MCF 10A (cell line): ENCODE results near the gene ZNF154. TPM values are rescaled to one million over a fixed set of nuclear protein-coding genes. Genes with fewer than 3 reads are reported as not detected.
A peak's percentile ranks its signal among the peaks of the same experiment; 100 is the strongest.
"Not testable (repeated sequence)": the region's sequence is repeated elsewhere in the genome, so short reads cannot be mapped to it uniquely, and the experiment has no call there.

Experiments
- BruUV-seq: library from RNA; stranded (reverse); fragments of 400-500 nt; replicated peaks from 2 replicates; lab custom pipeline; 2021; lab: Mats Ljungman, UMichigan
- CTCF ChIA-PET: fragments of 300-600 bp; sonication (Branson Sonifier 250); formaldehyde crosslinking; extraction: SDS; loops from one replicate; lab custom pipeline; 2021; ENCODE audit warnings: antibody characterized with exemption, inconsistent platforms; lab: Yijun Ruan, JAX
- POLR2A ChIA-PET: fragments of 300-600, 350-650 bp; sonication (Branson Sonifier 250); formaldehyde crosslinking; extraction: SDS; loops from one replicate; lab custom pipeline; 2020; ENCODE audit warnings: antibody characterized with exemption, inconsistent platforms; lab: Yijun Ruan, JAX
- DNase-seq: peaks from one replicate; pipeline ENCODE4 v3.0.0-alpha.2; 2018; ENCODE audit not compliant: unreplicated experiment
- H3K27ac Mint-ChIP-seq: one replicate; pipeline ENCODE4 v1.8.0; 2022; ENCODE audit warnings: mild to moderate bottlenecking, low read depth, mixed read lengths; ENCODE audit not compliant: unreplicated experiment
- H3K27me3 Mint-ChIP-seq: one replicate; pipeline ENCODE4 v1.8.0; 2022; ENCODE audit warnings: mixed read lengths; ENCODE audit not compliant: insufficient read depth, unreplicated experiment
- H3K36me3 Mint-ChIP-seq: one replicate; pipeline ENCODE4 v1.8.0; 2022; ENCODE audit warnings: mild to moderate bottlenecking, moderate library complexity, mixed read lengths; ENCODE audit not compliant: insufficient read depth, unreplicated experiment
- H3K4me1 Mint-ChIP-seq: one replicate; pipeline ENCODE4 v1.8.0; 2022; ENCODE audit warnings: mixed read lengths; ENCODE audit not compliant: insufficient read depth, unreplicated experiment
- H3K4me3 Mint-ChIP-seq: one replicate; pipeline ENCODE4 v1.8.0; 2022; ENCODE audit warnings: mild to moderate bottlenecking, moderate library complexity, mixed read lengths; ENCODE audit not compliant: unreplicated experiment
- H3K9me3 Mint-ChIP-seq: one replicate; pipeline ENCODE4 v1.8.0; 2022; ENCODE audit warnings: mixed read lengths; ENCODE audit not compliant: unreplicated experiment
- intact Hi-C: fragments of 100-400 bp; cut with micrococcal nuclease; formaldehyde crosslinking; loops from 2 replicates; pipeline ENCODE4 v1.14.1; 2022
- total RNA-seq: library from RNA; stranded (reverse); gene quantifications from 2 replicates; pipeline ENCODE4 v1.2.3, GENCODE V29; 2022
- TF ChIP-seq, protein P1 (sequence below): fragments of 200-600 bp; IDR thresholded peaks from one replicate; pipeline ENCODE4 v1.8.0; 2022; ENCODE audit warnings: antibody characterized with exemption, mild to moderate bottlenecking; ENCODE audit not compliant: unreplicated experiment

ZNF154 gene
- total RNA-seq, 1 experiment from 2014 or later: not detected

GRCh38 chr19:57746580-57747471 is 37.8 kb upstream of the ZNF154 start, which contains the start of gene ZNF776:
TSS of gene ZNF776 (plus strand) at chr19:57746815. CDS start at chr19:57747059, 244 bp downstream.
- intact Hi-C loops: loop anchor here (1.0 kb wide), 1 partner anchor 72 kb away; no protein-coding TSS in a partner anchor
- Mint-ChIP-seq H3K27me3 (no peaks in the 10 kb centered on the region), H3K27ac (peak within 1 kb of the TSS; percentile 99), H3K4me1 (peaks cover 11% of the 10 kb centered on the region), H3K4me3 (peak within 1 kb of the TSS; percentile 99), H3K36me3 (peaks cover 40% of the 10 kb centered on the region), H3K9me3 (peaks cover 20% of the 10 kb centered on the region)
- TF ChIP-seq, protein P1, sequence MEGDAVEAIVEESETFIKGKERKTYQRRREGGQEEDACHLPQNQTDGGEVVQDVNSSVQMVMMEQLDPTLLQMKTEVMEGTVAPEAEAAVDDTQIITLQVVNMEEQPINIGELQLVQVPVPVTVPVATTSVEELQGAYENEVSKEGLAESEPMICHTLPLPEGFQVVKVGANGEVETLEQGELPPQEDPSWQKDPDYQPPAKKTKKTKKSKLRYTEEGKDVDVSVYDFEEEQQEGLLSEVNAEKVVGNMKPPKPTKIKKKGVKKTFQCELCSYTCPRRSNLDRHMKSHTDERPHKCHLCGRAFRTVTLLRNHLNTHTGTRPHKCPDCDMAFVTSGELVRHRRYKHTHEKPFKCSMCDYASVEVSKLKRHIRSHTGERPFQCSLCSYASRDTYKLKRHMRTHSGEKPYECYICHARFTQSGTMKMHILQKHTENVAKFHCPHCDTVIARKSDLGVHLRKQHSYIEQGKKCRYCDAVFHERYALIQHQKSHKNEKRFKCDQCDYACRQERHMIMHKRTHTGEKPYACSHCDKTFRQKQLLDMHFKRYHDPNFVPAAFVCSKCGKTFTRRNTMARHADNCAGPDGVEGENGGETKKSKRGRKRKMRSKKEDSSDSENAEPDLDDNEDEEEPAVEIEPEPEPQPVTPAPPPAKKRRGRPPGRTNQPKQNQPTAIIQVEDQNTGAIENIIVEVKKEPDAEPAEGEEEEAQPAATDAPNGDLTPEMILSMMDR: no peak
- BruUV-seq: TSS peak; percentile 58
- ChIA-PET POLR2A (interaction anchor here (0.6 to 2.7 kb wide), 19 partner anchors 9 to 380 kb away, joined by 3 to 18 read pairs (median 4); partner anchors contain the start of genes ZNF134, ZNF551, ZNF552 and ZNF586), CTCF (interaction anchor here (0.6 to 0.7 kb wide), 3 partner anchors 22 to 119 kb away, joined by 3 to 4 read pairs (median 3); partner anchors contain the start of gene ZNF586)
- peak; percentile 95 for DNase-seq

DNA sequence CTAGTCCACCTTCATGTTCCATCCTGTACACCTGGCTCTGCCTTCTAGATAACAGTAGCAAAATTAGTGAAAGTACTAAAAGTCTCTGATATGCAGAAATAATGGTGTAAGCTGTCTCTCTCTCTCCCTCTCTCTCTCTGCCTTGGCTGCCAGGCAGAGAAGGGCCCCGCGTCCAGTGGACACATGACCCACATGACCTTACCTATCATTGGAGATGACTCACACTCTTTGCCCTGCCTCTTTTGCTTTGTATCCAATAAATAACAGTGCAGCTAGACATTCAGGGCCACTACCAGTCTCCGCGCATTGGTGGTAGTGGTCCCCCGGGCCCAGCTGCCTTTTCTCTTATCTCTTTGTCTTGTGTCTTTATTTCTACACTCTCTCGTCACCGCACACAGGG is 29.8 kb upstream of the ZNF154 start:
- H3K36me3 Mint-ChIP-seq, H3K4me3 Mint-ChIP-seq, H3K27ac Mint-ChIP-seq, POLR2A ChIA-PET, intact Hi-C loops, BruUV-seq, H3K27me3 Mint-ChIP-seq, H3K4me1 Mint-ChIP-seq, DNase-seq: not testable (repeated sequence)
- peaks cover 10% of the 10 kb centered on the region for H3K9me3 Mint-ChIP-seq
- CTCF ChIA-PET: interaction anchor here (1.1 kb wide), 1 partner anchor 11 kb away, joined by 3 read pairs; the partner anchor contains the start of gene ZNF671

DNA sequence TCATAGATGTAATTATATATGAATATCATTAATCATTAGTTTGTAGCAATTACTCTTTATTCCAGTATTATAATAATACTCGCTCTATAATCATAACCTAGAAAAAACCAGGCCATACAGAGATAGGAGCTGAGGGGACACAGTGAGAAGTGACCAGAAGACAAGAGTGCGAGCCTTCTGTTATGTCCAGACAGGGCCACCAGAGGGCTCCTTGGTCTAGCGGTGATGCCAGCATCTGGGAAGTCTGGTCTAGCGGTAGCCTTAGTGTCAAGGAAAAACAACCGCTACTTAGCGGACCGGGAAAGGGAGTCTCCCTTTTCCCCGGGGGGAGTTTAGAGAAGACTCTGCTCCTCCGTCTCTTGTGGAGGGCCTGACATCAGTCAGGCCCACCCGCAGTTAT is 29.3 kb upstream of the ZNF154 start:
- H3K4me3 Mint-ChIP-seq, H3K36me3 Mint-ChIP-seq, DNase-seq, H3K4me1 Mint-ChIP-seq, H3K27ac Mint-ChIP-seq, BruUV-seq, intact Hi-C loops, H3K27me3 Mint-ChIP-seq: not testable (repeated sequence)
- peaks cover 10% of the 10 kb centered on the region for H3K9me3 Mint-ChIP-seq
- ChIA-PET POLR2A (interaction anchor here (1.4 kb wide), 1 partner anchor 31 kb away, joined by 3 read pairs; the partner anchor contains the start of gene ZNF586), CTCF (interaction anchor here (1.1 kb wide), 1 partner anchor 11 kb away, joined by 3 read pairs; the partner anchor contains the start of gene ZNF671)

- ChIA-PET CTCF (no interaction called here), POLR2A (no interaction called here)
- no TSS peak for BruUV-seq
- DNase-seq: no peak
- Mint-ChIP-seq H3K36me3 (peaks cover 39% of the 10 kb centered on the region), H3K27me3 (no peaks in the 10 kb centered on the region), H3K4me3 (no peak overlapping the region), H3K9me3 (peaks cover 28% of the 10 kb centered on the region), H3K27ac (no peak overlapping the region), H3K4me1 (no peaks in the 10 kb centered on the region)
- TF ChIP-seq, protein P1: no peak
- intact Hi-C loops: no loop called here
Measured at GRCh38 chr19:57720878-57721277, 11.9 kb upstream of the ZNF154 start.
